Lower leg skin (tissue), 4 donors: ENCODE measurements around the gene N4BP2L1. TPM values are rescaled to one million over a fixed set of nuclear protein-coding genes. Genes with fewer than 3 reads are reported as not detected.
"Not testable (repeated sequence)": the region's sequence is repeated elsewhere in the genome, so short reads cannot be mapped to it uniquely, and the experiment has no call there.

ENCODE experiments used
- DNase-seq, 2 donors: peaks; one replicate each; pipeline ENCODE4 v3.0.0-alpha.2; 2019; ENCODE audit warnings: low spot score in 2 of 2
- H3K4me3 ChIP-seq: fragments of 200-600 bp; sonication (generic); 2 replicates; pipeline ENCODE4 v1.5.1; 2017; ENCODE audit warnings: mild to moderate bottlenecking, low read depth; ENCODE audit not compliant: poor library complexity, severe bottlenecking
- POLR2A ChIP-seq, 2 donors: fragments of 450-650 bp; IDR thresholded peaks; one replicate each; pipeline ENCODE4 v1.6.1; 2016 to 2017; ENCODE audit warnings: antibody characterized with exemption in 2 of 2, mild to moderate bottlenecking in 1 of 2, moderate library complexity in 1 of 2
- WGBS, 2 donors: methylation state at CpG; one replicate each; pipeline ENCODE4 v1.1.5; 2018; 5-methylcytosine and 5-hydroxymethylcytosine counted together
- intact Hi-C: fragments of 100-400 bp; cut with DNase I; formaldehyde crosslinking; loops from one replicate; pipeline ENCODE4 v1.15.0; 2023; ENCODE audit warnings: low total_unique reads
- total RNA-seq, 4 donors: library from RNA; depleted of rRNA; stranded (reverse); fragments of >200 nt; gene quantifications; one replicate each; pipeline ENCODE4 v1.1.0, GENCODE V29; 2016
- TF ChIP-seq, protein P1 (sequence below), 3 donors: fragments of 450-650 bp; IDR thresholded peaks; one replicate each; pipeline ENCODE4 v1.5.1; 2016; ENCODE audit warnings: antibody characterized with exemption in 3 of 3, mild to moderate bottlenecking in 3 of 3, moderate library complexity in 2 of 3

The N4BP2L1 gene
- total RNA-seq, 4 donors from 2014 or later: 29.8 to 66.0 (median 46.3) TPM

DNA sequence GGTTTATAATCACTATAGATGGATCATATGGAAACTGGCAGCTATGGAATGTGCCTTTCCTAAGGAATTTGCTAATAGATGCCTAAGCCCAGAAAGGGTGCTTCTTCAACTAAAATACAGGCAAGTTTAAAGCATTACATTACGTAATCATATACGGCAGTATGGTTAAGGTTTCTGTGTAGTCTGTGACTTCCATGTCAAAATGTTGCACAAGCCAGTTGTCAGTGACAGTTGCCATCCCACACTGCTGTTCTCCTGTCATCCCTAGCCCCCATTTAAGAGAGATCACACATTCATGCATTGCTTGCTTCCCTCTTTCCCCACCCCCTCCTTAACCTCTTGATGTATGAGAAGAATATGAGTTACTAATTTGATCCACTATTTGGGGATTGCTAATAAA lies 65.4 kb downstream of the N4BP2L1 start:
- WGBS, 2 donors: 90 to 92% methylated on average over 2 of the region's 2 CpGs
- H3K4me3 ChIP-seq: no peak overlapping the region
- intact Hi-C loops: no loop called here
- DNase-seq: no peak
- TF ChIP-seq, protein P1, sequence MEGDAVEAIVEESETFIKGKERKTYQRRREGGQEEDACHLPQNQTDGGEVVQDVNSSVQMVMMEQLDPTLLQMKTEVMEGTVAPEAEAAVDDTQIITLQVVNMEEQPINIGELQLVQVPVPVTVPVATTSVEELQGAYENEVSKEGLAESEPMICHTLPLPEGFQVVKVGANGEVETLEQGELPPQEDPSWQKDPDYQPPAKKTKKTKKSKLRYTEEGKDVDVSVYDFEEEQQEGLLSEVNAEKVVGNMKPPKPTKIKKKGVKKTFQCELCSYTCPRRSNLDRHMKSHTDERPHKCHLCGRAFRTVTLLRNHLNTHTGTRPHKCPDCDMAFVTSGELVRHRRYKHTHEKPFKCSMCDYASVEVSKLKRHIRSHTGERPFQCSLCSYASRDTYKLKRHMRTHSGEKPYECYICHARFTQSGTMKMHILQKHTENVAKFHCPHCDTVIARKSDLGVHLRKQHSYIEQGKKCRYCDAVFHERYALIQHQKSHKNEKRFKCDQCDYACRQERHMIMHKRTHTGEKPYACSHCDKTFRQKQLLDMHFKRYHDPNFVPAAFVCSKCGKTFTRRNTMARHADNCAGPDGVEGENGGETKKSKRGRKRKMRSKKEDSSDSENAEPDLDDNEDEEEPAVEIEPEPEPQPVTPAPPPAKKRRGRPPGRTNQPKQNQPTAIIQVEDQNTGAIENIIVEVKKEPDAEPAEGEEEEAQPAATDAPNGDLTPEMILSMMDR (IDR thresholded peaks at IDR 0.05): no peak
- no peak for TF ChIP-seq POLR2A (IDR thresholded peaks at IDR 0.05)

DNA sequence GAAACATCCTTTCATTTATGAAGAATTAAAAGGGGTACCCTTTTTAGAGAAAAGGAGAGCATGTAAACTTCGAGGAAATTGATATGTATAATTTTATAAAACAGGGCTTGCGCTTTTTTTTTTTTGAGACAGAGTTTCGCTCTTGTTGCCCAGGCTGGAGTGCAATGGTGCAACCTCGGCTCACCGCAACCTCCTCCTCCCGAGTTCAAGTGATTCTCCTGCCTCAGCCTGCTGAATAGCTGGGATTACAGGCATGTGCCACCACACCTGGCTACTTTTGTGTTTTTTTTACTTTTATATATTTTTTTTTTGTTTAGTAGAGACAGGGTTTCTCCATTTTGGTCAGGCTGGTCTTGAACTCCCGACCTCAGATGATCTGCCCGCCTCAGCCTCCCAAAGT lies 72.0 kb downstream of the N4BP2L1 start:
- intact Hi-C loops: not testable (repeated sequence)

DNA sequence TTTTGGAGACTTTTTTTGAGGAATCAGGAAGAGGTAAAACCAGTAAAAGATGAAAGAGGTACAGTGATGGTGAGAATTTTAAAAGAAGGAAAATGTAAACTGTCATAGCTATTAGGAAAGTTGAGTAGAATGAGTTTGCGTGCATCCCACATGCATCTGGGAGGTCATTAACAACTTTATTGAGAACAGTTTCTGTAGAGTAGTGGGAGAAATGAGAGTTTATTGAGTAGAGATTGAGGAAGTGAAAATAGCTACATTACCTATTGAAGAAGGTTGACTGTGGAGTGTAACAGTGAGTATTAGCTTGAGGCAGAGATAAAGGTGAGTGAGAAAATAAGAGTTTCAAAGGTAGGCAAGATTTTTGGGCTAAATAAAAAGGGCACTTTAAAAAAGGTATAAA lies 73.9 kb downstream of the N4BP2L1 start:
- 96 to 100% methylated on average over 1 of the region's 1 CpG for WGBS, 2 donors
- no peak overlapping the region for H3K4me3 ChIP-seq
- no peak for DNase-seq
- TF ChIP-seq, protein P1 (IDR thresholded peaks at IDR 0.05): no peak
- no peak for TF ChIP-seq POLR2A (IDR thresholded peaks at IDR 0.05)
- intact Hi-C loops: no loop called here

More for the DNA sequence above, 72.0 kb downstream of the N4BP2L1 start:
- not testable (repeated sequence) for DNase-seq, H3K4me3 ChIP-seq
- WGBS, 2 donors: 95 to 97% methylated on average over 8 of the region's 8 CpGs

DNA sequence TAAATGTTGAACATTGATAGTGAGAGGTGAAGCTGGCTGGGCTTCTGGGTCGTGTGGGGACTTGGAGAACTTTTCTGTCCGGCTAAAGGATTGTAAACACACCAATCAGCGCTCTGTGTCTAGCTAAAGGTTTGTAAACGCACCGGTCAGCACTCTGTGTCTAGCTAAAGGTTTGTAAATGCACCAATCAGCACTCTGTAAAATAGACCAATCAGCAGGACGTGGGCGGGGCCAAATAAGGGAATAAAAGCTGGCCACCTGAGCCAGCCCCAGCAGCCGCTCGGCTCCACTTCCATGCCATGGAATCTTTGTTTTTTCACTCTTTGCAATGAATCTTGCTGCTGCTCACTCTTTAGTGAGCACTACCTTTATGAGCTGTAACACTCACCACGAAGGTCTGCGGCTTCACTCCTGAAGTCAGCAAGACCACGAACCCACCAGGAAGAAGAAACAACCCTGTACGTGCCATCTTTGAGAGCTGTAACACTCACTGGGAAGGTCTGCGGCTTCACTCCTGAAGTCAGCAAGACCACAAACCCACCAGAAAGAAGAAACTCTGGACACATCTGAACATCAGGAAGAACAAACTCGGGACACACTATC lies 77.0 kb downstream of the N4BP2L1 start:
- DNase-seq, intact Hi-C loops, H3K4me3 ChIP-seq: not testable (repeated sequence)
- WGBS, 2 donors: 91 to 95% methylated on average over 15 of the region's 15 CpGs

Other genes with a start within 250 kb of the N4BP2L1 start
- not detected for gene ZAR1L, start 112.8 kb downstream of the N4BP2L1 start, total RNA-seq
- gene BRCA2, start 112.6 kb downstream of the N4BP2L1 start, total RNA-seq: 1 to 10 TPM in 1 of 4 donors, under 1 TPM in 3; 0.49 to 2.1 (median 0.90) TPM
- gene N4BP2L2, start 110.7 kb upstream of the N4BP2L1 start, total RNA-seq: 100 to 1,000 TPM in 3 of 4 donors, 10 to 100 TPM in 1; 96.6 to 154 (median 131) TPM
- gene PDS5B, start 158.3 kb upstream of the N4BP2L1 start, total RNA-seq: 10 to 100 TPM; 18.5 to 25.4 (median 23.4) TPM